HG02943 (cell line): ENCODE data around the gene CUZD1.

Experiments used
- ATAC-seq: cut with Tn5 transposase; IDR thresholded peaks from one replicate; pipeline ENCODE4 v1.9.1; 2021; ENCODE audit warnings: mild to moderate bottlenecking, low read depth, moderate library complexity; ENCODE audit not compliant: unreplicated experiment

The CUZD1 gene

DNA sequence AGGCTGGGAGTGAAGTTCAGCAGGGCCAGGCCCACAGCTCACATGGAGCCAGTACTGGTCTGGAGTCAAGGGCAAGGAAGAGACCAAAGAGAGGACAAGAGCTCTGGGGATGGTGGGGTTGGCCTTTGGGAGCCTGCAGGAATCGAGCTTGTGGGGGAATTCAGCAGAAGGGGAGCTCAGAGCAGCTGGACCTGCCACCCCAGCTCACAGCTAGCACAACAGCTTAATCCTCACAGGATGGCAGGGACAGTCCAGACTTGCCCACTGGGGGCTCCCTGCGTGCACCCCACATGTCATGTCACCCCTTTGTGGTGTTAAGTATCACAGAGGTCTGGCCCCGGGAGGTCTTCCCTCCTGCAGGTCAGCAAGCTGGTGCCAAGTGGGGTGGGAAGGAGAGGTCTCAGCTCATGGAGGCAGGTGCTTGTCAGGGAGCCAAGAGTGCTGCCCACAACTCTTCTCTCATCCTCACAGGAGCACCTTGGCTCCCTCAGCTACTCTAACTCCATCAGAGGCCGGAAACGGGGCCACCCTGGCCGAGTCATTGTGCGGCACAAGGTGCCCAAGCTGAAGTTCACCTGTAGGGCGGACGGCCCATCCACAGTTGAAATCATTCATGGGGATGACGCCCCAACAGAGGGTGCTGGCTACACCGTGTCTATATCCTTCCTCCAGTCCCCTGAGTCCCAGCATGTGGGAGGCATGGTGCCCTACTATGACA lies 22.5 kb downstream of the CUZD1 start:
- ATAC-seq = no peak

DNA sequence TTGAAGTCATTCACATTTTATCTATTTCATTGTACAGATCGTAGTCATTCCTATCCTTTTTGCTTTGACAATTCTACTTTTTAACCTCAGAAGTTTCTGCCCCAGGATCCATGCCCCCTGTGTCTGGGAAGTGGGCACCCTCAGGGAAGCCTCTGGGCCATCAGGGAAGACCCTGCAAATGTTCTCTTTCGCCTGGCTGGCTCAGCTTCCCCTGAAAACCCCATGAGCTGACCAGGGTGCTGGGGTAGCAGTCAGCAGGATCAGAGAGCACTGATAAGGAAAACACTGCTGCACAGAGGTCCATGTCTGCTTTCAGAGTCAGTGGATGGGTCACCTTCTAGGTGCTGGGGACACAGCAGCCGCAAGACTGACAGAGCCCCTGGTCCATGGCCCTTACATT lies 23.8 kb downstream of the CUZD1 start:
- no peak for ATAC-seq

DNA sequence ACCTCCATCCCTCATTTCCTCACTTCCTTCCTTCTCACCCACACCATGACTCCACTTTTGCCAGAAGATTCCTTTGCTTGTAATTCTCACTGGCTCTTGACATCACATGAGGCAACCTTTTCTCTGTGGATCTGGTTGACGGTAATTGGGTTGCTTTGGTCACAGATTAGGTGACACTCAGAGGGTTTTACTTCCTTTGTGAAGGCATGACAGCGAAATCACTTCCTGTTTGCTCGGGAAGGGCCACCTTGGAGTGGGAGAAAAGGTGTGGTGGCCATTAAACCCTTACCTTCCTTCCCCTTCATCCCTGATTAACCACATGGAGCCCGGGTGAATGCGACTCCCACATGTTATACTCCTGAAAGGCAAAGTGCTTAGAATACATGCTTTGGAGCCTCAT lies 30.2 kb downstream of the CUZD1 start:
- ATAC-seq = no peak

DNA sequence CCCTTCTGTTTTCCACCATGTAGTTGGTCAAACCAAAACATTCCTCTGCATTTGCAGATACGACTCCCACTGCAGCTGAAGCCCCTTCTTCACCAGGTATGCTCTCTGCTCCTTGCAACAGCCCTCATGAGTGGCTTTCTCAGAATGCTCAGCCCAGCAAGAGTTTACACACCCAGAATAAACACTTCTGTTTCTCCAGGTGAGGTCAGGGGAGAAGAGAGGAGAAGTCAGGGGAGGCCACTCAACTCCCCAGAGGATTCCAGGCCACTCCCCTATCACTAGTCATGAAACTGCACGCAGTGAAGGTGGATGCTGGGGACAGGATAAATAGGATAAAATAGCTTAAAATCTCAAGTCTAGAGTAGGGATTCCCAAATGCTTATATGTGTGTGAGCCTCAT lies 31.2 kb downstream of the CUZD1 start:
- ATAC-seq = no peak

DNA sequence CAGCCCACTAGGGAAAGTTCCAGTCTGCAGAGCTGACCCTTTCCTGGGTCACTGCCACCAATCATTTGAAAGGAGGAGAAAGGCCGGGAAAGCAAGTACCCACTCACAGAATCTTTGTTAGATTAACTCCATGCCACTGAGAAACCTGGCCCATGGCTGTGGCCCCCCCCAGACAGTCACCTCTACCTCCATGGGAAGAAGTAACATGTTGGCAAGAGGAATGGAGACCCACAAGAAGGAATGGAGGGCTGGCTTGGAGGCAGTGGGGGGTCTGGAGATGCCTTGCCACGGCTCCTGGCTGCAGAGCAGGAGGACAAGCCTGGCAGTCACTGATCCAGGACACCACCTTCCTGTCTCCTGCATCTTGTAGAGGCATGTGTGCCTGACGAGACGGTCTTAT lies 32.9 kb downstream of the CUZD1 start:
- no peak for ATAC-seq

DNA sequence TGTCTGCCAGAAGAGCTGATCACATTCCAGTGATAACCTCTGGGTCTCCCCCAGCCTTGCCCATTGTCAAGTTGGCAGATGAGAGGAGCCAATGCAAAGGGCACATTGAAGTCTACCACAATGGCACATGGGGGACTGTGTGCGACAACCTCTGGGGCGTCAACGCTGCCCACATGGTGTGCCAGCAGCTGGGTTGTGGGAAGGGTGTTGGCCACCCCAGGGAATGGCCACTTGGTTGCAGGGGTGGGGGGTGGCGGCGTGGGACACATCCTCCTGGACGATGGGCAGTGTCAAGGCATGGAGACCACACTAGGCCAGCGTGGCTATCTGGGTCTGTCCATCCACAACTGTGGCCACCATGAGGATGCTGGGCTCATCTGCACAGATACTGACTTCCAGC lies 43.4 kb downstream of the CUZD1 start:
- no peak for ATAC-seq

DNA sequence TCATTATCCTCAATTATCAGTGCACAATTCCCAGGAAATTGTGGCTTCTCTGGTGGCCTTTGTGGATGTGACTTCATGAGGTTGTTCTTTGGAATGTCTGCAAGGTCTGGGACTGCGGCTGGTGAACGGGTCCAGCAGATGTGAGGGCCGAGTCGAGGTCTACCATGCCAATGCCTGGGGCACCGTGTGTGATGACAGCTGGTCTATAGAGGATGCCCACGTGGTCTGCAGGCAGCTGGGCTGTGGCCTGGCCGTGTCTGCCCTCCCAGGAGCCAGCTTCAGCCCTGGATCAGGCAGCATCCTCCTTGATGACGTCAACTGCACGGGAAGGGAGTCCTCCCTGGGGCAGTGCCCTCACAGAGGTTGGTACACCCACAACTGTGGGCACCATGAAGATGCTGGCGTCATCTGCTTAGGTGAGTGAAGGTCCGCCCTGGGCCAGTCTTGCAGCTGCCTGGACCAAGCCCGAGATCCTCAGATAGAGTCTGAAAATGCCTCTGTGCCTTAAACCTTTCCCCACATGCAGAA lies 46.9 kb downstream of the CUZD1 start:
- ATAC-seq = no peak

DNA sequence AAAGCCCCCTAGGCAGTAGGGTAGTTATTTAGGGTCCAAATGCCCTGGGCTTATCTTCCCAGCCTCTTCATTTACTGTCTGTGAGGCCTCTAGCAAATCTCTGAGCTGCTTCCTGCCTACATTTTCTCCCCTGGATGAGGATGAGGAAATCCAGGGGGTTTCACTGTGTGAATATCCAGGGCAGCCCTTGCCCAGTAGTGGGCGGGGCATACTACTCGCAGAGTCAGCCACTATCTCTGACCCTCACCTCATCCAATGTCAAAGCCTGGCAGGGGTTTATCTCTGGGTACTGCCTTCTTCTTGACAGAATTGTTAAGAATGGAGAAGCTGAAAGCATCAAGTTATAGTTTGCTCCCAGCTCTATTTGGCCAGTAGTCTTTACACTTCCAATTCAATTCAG lies 48.9 kb downstream of the CUZD1 start:
- ATAC-seq = no peak

DNA sequence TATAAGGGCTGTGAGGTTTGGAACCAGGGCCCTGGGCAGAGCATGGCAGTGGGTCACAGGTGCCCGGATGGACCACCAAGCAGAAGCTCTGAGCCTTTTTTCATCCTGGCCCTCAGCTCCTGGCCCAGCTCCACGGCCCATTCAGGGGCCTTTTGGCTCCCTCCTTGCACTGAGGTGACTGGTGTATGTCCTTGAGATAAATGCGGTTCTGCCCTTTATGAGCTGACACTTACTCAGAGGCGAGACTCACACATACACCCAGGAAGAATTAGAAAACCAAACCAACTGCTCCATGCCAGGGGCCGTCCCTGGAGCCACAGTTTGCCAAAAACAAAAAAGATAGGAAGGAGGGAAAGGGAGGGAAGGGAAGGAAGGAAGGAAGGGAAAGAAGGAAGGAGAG lies 49.7 kb downstream of the CUZD1 start:
- no peak for ATAC-seq

DNA sequence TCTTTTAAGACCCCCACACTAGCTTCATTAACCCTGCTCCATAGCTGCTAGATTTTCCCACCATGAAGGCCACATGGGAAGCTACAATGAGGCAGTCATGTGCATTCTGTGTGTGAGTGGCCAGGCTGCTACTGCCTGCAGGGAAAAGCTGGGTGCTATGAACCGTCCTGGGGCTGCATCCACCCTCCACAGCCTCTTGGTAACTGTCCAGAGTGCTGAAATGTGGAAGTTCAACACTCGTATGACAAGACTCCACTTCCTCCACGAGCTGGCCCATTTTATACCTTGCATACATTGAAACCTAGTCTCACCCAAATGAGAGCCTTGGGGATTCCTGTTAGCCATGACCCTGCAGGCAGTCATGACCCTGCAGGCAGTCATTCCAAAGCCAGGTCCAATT lies 59.4 kb downstream of the CUZD1 start:
- no peak for ATAC-seq

DNA sequence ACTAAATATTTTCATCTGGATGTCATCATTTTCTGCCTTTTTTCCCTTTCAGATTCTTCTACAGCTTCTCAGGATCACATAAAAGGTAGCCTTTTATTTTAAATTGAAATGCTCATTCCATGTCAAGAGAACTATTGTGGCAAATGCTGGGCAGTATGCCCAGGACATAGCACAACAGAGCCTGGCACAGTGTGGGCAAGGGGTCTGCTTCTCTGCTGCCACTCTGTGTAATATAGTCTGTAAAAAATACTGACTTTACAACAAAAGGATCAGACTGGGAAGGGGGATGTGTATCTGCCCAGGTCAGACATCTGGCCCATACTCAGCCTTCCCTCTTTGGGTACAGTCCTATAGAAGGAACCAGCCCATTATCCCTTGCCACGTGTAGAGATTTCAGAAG lies 62.7 kb downstream of the CUZD1 start:
- ATAC-seq = no peak
